Measurements from ENCODE around the gene SUMO3. TPM values are rescaled to one million over a fixed set of nuclear protein-coding genes. Genes with fewer than 3 reads are reported as not detected.

The SUMO3 gene
- total RNA-seq, 2 experiments from 2014 or later, result 81.5 to 82.6 TPM

DNA sequence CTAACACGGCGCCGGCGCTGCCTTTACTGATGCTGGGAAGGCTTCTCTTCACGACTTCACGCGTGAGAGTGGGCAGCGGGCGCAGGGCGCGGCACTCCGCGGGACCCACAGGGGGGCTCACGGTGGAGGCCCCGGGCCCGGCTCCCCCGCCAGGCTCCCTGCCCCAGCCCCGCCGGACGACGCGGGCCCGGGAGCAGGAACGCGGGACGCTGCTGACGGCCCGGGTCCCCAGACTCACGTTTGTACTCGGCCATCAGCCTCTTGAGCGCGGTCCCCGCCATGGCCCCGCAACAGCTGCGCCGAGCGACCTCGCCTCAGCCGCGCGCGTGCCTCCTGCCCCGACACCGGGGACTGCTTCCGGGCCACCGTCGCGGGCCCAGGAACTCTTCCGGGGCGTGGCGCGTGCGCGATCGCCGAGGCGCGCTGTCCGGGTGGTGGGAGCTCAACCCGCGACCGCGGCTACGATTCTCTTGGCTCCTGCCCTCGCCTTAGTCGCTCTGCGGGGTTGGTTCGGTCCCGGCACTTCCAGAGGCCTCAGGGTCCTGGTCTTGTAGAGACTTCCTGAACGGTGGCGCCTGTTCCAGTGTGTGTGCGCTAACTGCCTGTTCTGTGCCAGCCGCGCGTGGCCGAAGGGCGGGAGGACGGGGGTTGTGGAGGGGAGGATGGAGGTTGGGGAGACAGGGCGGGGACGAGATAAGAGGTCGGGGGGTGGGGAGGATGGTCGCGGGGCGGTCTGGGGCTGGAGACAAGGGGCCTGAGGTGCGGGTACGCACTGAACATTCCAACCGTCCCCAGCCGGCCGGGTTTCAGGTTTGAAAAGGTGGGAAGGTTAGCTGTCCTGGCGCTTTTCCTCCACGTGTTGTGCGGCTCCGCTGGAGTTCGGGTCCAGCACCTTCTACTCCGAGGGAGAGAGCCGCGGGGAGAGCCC lies 16.1 kb downstream of the SUMO3 start, which contains the start of gene UBE2G2:
Gene UBE2G2, minus strand, starts transcription at position 353 of the 928 bp plus-strand sequence. Its CDS starts 72 bp downstream, at position 281.
- H3K9me3 Mint-ChIP-seq, result no peaks in the 10 kb centered on the region
- DNase-seq, result peak; percentile 94
- H3K4me1 Mint-ChIP-seq, result peaks cover 38% of the 10 kb centered on the region
- H3K27ac Mint-ChIP-seq, result peak within 1 kb of the TSS; percentile 87
- POLR2A ChIA-PET, result interaction anchor here (0.9 to 3.7 kb wide), 14 partner anchors 14 to 346 kb away, joined by 3 to 29 read pairs (median 3); partner anchors contain the start of genes ITGB2, LRRC3, PTTG1IP and SLX9
- peaks cover 17% of the 10 kb centered on the region for H3K36me3 Mint-ChIP-seq
- peak; percentile 94 for ATAC-seq (ENCODE audit: low read depth)
- peak within 1 kb of the TSS; percentile 99 for H3K4me3 Mint-ChIP-seq
- H3K27me3 Mint-ChIP-seq, result no peaks in the 10 kb centered on the region

DNA sequence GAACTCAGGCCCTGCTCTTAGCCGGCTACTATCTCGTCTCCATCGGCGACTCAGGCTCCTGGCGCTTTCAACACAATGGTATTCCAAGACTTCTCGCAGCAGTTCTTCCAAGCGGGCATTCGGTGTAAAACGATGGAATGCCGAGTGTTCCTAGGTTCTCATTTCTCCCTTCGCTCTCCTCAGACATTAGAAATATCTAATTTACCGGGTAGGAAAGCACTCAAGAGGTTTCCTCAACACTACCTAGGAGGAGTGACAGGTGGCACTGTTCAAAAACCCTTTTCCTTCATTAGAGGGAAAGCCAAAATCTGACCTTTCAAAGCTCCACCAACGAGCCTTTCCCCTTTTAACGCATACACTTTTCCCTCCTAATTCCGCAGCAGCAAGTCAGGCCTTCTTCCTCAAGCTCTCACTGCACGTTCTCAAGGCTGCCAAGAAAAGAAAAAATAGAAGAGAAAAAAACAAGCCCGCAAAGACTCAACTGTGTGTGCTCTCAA lies 16.8 kb downstream of the SUMO3 start:
- DNase-seq (no peak), ATAC-seq (ENCODE audit: low read depth) (peak; percentile 46)
- H3K4me1 Mint-ChIP-seq, result peaks cover 38% of the 10 kb centered on the region
- H3K36me3 Mint-ChIP-seq, result peaks cover 15% of the 10 kb centered on the region
- H3K9me3 Mint-ChIP-seq, result no peaks in the 10 kb centered on the region
- peak overlapping the region; percentile 87 for H3K27ac Mint-ChIP-seq
- H3K4me3 Mint-ChIP-seq, result peak overlapping the region; percentile 99
- H3K27me3 Mint-ChIP-seq, result no peaks in the 10 kb centered on the region
- POLR2A ChIA-PET, result interaction anchor here (0.6 to 3.7 kb wide), 15 partner anchors 14 to 345 kb away, joined by 3 to 29 read pairs (median 3); partner anchors contain the start of genes ITGB2, LRRC3, PTTG1IP and SLX9

- POLR2A ChIA-PET, result interaction anchor here (1.3 to 3.7 kb wide), 3 partner anchors 74 to 140 kb away, joined by 3 to 29 read pairs (median 22); partner anchors contain the start of genes PTTG1IP and SLX9
- Mint-ChIP-seq H3K4me3 (peak overlapping the region; percentile 99), H3K4me1 (peaks cover 42% of the 10 kb centered on the region), H3K27me3 (no peaks in the 10 kb centered on the region), H3K27ac (no peak overlapping the region), H3K9me3 (no peaks in the 10 kb centered on the region), H3K36me3 (peaks cover 15% of the 10 kb centered on the region)
- no peak for ATAC-seq (ENCODE audit: low read depth)
- no peak for DNase-seq
Measured at GRCh38 chr21:44800103-44800502, 17.8 kb downstream of the SUMO3 start.

DNA sequence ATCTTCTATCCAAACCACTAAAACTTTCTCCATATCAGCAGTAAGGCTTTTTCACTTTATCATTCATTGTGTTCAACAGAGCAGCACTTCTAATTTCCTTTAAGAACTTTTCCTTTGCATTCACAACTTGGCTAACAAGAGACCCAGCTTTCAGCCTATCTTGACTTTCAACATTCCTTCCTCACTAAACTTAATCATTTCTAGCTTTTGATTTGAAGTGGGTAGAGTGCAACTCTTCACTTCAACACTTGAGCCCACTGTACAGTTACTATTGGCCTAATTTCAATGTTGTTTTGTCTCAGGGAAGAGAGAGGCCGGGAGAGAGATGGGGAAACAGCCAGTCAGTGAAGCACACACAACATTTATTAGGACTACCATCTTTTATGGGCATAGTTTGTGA lies 18.2 kb downstream of the SUMO3 start:
- DNase-seq, result no peak
- Mint-ChIP-seq H3K36me3 (peaks cover 12% of the 10 kb centered on the region), H3K4me3 (peak overlapping the region; percentile 56), H3K4me1 (peaks cover 40% of the 10 kb centered on the region), H3K9me3 (no peaks in the 10 kb centered on the region), H3K27me3 (no peaks in the 10 kb centered on the region), H3K27ac (peak overlapping the region; percentile 32)
- POLR2A ChIA-PET, result interaction anchor here (1.0 to 3.7 kb wide), 2 partner anchors 74 to 133 kb away, joined by 3 to 29 read pairs; partner anchors contain the start of gene PTTG1IP
- ATAC-seq (ENCODE audit: low read depth), result no peak

DNA sequence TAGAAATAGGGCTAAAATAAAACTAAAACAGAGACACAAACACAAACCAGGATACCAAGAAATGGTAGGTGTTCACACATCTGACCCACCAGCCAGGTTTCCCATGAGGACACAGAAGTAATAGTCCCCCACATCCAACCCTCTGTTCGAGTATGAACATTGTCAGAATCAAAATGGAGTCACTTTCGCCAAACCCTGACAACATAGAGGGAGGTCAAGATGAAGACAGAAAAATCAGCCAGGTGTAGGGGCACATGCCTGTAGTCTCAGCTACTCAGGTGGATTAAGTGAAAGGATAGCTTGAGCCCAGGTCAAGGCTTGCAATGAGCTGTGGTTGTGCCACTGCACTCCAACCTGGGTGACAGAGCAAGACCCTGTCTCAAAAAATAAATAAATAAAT lies 20.1 kb downstream of the SUMO3 start:
- ATAC-seq (ENCODE audit: low read depth) (no peak), DNase-seq (no peak)
- H3K27ac Mint-ChIP-seq, result no peak overlapping the region
- H3K4me3 Mint-ChIP-seq, result no peak overlapping the region
- H3K36me3 Mint-ChIP-seq, result peaks cover 8% of the 10 kb centered on the region
- no peaks in the 10 kb centered on the region for H3K27me3 Mint-ChIP-seq
- H3K9me3 Mint-ChIP-seq, result no peaks in the 10 kb centered on the region
- POLR2A ChIA-PET, result no interaction called here
- peaks cover 39% of the 10 kb centered on the region for H3K4me1 Mint-ChIP-seq

DNA sequence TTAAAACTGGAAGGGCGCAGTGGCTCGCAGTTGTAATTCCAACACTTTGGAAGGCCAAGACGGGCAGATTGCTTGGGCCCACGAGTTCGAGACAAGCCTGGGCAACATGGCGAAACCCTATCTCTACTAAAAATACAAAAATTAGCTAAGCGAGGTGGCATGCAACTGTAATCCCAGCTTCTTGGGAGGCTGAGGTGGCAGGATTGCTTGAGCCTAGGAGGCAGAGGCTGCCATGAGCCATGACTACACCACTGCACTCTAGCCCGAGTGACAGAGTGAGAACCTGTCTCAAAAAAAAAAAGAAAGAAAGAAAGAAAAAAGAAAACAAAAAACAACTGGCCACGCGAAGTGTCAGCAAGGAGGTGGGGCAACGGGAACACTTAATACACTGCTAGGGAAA lies 22.5 kb downstream of the SUMO3 start:
- DNase-seq (no peak), ATAC-seq (ENCODE audit: low read depth) (no peak)
- H3K27me3 Mint-ChIP-seq, result no peaks in the 10 kb centered on the region
- no peak overlapping the region for H3K27ac Mint-ChIP-seq
- H3K9me3 Mint-ChIP-seq, result no peaks in the 10 kb centered on the region
- POLR2A ChIA-PET, result interaction anchor here (0.6 kb wide), 1 partner anchor 22 kb away, joined by 3 read pairs; no protein-coding TSS in a partner anchor
- H3K4me3 Mint-ChIP-seq, result no peak overlapping the region
- peaks cover 17% of the 10 kb centered on the region for H3K36me3 Mint-ChIP-seq
- peaks cover 29% of the 10 kb centered on the region for H3K4me1 Mint-ChIP-seq

DNA sequence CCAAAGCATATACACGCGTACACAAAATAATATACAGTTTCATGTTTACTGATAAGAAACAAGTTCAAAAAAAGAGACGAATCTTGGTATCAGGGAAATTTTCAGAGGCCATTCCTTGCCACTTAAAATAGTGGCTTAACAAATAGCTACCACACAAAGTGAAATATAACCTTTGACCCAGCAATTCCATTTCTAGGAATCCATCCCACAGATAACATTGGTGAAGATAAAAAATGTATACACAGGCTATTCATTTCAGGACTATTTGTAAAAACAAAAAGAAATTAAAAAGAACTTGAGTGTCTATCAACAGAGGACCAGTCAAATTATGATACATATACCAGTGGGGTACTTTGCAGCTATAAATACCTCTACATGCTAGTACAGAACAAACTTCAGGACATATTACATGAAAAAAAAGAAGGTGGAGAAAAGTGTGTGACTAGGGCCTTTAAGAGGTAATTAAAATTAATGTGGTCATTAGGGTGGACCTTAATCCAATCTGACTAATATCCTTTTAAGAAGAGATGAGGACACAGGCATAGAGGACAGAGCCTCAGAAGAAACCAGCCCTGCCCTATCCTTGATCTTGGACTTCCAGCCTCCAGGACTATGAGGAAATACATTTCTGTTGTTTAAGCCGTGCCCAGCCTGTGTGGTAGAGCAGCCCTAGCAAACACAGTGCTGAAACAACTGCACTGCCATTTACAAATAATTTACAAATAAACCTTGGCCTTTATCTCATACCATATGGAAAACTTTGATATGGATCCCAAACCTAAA lies 24.1 kb downstream of the SUMO3 start:
- no peak overlapping the region for H3K27ac Mint-ChIP-seq
- POLR2A ChIA-PET, result interaction anchor here (1.3 to 1.9 kb wide), 2 partner anchors 138 to 283 kb away, joined by 5 to 6 read pairs; no protein-coding TSS in a partner anchor
- H3K9me3 Mint-ChIP-seq, result no peaks in the 10 kb centered on the region
- no peak for DNase-seq
- no peak overlapping the region for H3K4me3 Mint-ChIP-seq
- no peak for ATAC-seq (ENCODE audit: low read depth)
- no peaks in the 10 kb centered on the region for H3K27me3 Mint-ChIP-seq
- H3K4me1 Mint-ChIP-seq, result peaks cover 19% of the 10 kb centered on the region
- H3K36me3 Mint-ChIP-seq, result peaks cover 17% of the 10 kb centered on the region

DNA sequence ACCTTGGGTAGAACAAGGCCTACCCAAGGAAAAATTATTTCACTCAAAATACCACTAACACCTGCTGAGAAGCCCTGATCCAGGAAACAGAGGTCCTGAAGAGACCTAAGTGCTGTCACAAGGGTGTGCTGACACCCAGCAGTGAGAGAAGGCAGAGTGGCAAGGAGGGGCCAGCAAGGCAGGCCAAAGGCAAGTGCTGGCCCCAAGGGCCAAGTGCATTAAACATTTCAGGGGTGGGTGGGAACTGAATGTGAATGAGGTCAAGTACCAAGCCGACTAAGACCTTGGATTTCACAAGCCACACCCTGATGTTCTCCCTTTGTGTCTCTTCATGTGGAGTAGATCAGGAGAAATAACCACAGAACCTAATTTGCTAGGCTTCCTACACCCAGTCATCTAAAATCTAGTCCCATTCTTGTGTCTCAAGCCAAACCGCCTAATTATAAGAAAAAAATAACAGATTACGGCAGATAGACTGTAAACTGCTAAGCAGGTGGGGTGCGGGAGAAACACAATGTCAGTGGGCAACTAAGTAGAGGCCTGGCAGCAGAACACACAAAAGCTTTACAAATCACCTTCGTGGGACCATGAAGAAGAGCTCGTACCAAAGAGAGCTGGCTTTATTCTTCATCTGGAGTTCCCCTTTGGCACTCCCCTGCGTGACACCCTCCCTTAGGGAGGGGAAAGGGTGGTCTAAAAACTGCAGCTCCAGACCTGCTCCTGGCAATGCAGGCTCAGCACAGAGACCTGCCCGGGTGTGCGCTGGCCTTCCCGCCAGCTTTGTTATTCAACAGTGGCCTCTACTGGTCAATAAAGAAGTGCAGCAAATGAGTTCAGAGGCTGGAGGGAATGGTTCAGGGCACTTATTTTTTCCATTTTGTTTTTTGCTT lies 24.9 kb downstream of the SUMO3 start:
- no peak overlapping the region for H3K4me3 Mint-ChIP-seq
- peaks cover 16% of the 10 kb centered on the region for H3K4me1 Mint-ChIP-seq
- H3K36me3 Mint-ChIP-seq, result peaks cover 15% of the 10 kb centered on the region
- ATAC-seq (ENCODE audit: low read depth) (peak; percentile 90), DNase-seq (peak; percentile 54)
- H3K27me3 Mint-ChIP-seq, result no peaks in the 10 kb centered on the region
- no peaks in the 10 kb centered on the region for H3K9me3 Mint-ChIP-seq
- peak overlapping the region; percentile 30 for H3K27ac Mint-ChIP-seq
- POLR2A ChIA-PET, result interaction anchor here (0.5 to 1.9 kb wide), 3 partner anchors 139 to 282 kb away, joined by 3 to 6 read pairs (median 5); no protein-coding TSS in a partner anchor

DNA sequence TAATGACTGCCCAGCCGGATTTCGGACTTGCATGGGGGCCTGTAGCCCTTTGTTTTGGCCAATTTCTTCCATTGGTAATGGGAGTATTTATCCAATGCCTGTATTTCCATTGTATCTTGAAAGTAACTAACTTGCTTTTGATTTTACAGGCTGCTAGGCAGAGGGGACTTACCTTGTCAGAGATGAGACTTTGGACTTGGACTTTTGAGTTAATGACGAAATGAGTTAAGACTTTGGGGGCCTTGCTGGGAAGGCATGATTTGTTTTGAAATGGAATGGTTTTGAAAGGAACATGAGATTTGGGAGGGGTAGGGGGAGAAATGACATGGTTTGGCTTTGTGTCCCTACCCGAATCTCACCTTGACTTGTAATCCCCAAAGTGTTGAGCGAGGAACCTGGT lies 25.9 kb downstream of the SUMO3 start:
- H3K36me3 Mint-ChIP-seq, result peaks cover 17% of the 10 kb centered on the region
- H3K4me3 Mint-ChIP-seq, result no peak overlapping the region
- ATAC-seq (ENCODE audit: low read depth) (no peak), DNase-seq (no peak)
- POLR2A ChIA-PET, result interaction anchor here (0.7 kb wide), 1 partner anchor 19 kb away, joined by 3 read pairs; no protein-coding TSS in a partner anchor
- peak overlapping the region; percentile 33 for H3K27ac Mint-ChIP-seq
- H3K9me3 Mint-ChIP-seq, result no peaks in the 10 kb centered on the region
- no peaks in the 10 kb centered on the region for H3K27me3 Mint-ChIP-seq
- H3K4me1 Mint-ChIP-seq, result peaks cover 15% of the 10 kb centered on the region

DNA sequence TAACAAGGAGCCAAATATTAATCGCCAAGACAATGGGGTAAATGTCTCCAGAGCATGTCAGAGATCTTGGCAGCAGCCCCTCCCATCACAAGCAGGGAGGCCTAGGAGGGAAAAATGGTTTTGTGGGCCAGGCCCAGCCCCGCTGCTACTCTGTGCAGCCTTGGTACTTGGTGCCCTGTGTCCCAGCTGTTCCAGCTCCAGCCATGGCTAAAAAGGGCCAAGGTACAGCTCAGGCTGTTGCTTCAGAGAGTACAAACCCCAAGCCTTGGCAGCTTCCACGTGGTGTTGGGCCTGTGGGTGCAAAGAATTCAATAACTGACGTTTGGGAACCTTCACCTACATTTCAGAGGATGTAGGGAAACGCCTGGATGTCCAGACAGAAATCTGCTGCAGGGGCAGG lies 26.6 kb downstream of the SUMO3 start:
- Mint-ChIP-seq H3K27me3 (no peaks in the 10 kb centered on the region), H3K9me3 (no peaks in the 10 kb centered on the region), H3K27ac (no peak overlapping the region), H3K36me3 (peaks cover 16% of the 10 kb centered on the region), H3K4me1 (peaks cover 11% of the 10 kb centered on the region), H3K4me3 (no peak overlapping the region)
- ATAC-seq (ENCODE audit: low read depth) (no peak), DNase-seq (no peak)
- POLR2A ChIA-PET, result interaction anchor here (0.7 kb wide), 1 partner anchor 18 kb away, joined by 3 read pairs; no protein-coding TSS in a partner anchor

DNA sequence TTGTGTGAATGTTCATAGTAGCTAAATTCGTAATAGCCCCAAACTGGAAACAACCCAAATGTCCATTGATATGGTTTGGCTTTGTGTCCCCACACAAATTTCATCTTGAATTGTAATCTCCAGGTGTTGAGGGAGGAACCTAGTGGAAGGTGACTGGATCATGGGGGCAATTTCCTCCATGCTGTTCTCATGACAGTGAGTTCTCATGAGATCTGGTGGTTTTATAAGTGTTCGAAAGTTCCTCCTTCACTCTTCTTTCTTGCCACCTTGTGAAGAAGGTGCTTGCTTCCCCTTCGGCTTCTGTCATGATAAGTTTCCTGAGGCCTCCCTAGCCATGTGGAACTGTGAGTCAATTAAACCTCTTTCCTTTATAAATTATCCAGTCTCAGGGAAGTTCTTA lies 27.5 kb downstream of the SUMO3 start:
- Mint-ChIP-seq H3K9me3 (no peaks in the 10 kb centered on the region), H3K27me3 (no peaks in the 10 kb centered on the region), H3K4me3 (no peak overlapping the region), H3K27ac (no peak overlapping the region), H3K4me1 (peaks cover 9% of the 10 kb centered on the region), H3K36me3 (peaks cover 16% of the 10 kb centered on the region)
- POLR2A ChIA-PET, result no interaction called here
- DNase-seq (no peak), ATAC-seq (ENCODE audit: low read depth) (no peak)

- Mint-ChIP-seq H3K27ac (no peak overlapping the region), H3K27me3 (no peaks in the 10 kb centered on the region), H3K36me3 (peaks cover 16% of the 10 kb centered on the region), H3K4me3 (no peak overlapping the region), H3K4me1 (peaks cover 12% of the 10 kb centered on the region), H3K9me3 (no peaks in the 10 kb centered on the region)
- ATAC-seq (ENCODE audit: low read depth) (no peak), DNase-seq (no peak)
- POLR2A ChIA-PET, result interaction anchor here (0.7 kb wide), 1 partner anchor 994 kb away, joined by 3 read pairs; no protein-coding TSS in a partner anchor
Measured at GRCh38 chr21:44789880-44790279, 28.0 kb downstream of the SUMO3 start.

All from activated naive CD8-positive, alpha-beta T cell treated with anti-CD3 and anti-CD28 coated beads, Interleukin-2, amount 10 ng/mL, durations not matched to agents 7 days and 5 days (primary cell).